Spleen (tissue), 7 donors: Measurements from ENCODE around the gene BBS9.

Experiments used
- CTCF ChIP-seq, 11 experiments: fragments of 200-600 bp in 7 of 11; fragments of 450-650 bp in 4 of 11; sonication (generic) in 4 of 11; IDR thresholded peaks in 8 of 11; conservative IDR thresholded peaks in 3 of 11; 1 replicate in 7 of 11; 2 replicates in 4 of 11; pipeline versions ENCODE4 v1.4.0 to v1.8.0; 2016 to 2021; ENCODE audit warnings: antibody characterized with exemption in 11 of 11, inconsistent platforms in 4 of 11, mild to moderate bottlenecking in 1 of 11
- POLR2A ChIP-seq, 3 donors: fragments of 450-650 bp; IDR thresholded peaks; one replicate each; pipeline ENCODE4 v1.5.1; 2017; ENCODE audit warnings: antibody characterized with exemption in 3 of 3, mild to moderate bottlenecking in 1 of 3
- donor health status: DM: no; HTN: no; CAD: no; lungs with moderate emphysema.
- donor health status: DM: no; HTN: no; CAD: no.
- donor health status: DM: no; HTN: no; CAD: no.

- TF ChIP-seq CTCF (IDR thresholded peaks at IDR 0.05 in 8 of 11, conservative IDR thresholded peaks at IDR 0.05 in 3 of 11): no peak
- TF ChIP-seq POLR2A (IDR thresholded peaks at IDR 0.05): no peak
Observed at GRCh38 chr7:33379891-33380525, 250.6 kb downstream of the BBS9 start.
